Non-pigmented ciliary epithelial cell (primary cell): ENCODE results near the gene PTPRU.

Experiments used
- DNase-seq: peaks from one replicate; pipeline ENCODE4 v3.0.0-alpha.2; 2010; ENCODE audit warnings: low read depth

Gene PTPRU

GRCh38 chr1:29364101-29364678 is 127.9 kb downstream of the PTPRU start:
- no peak for DNase-seq

GRCh38 chr1:29365906-29366670 is 129.8 kb downstream of the PTPRU start:
- DNase-seq: no peak

- DNase-seq: no peak
Measured at GRCh38 chr1:29368936-29369932, 132.9 kb downstream of the PTPRU start.

- DNase-seq: no peak
Measured at GRCh38 chr1:29370067-29370466, 133.7 kb downstream of the PTPRU start.

GRCh38 chr1:29371332-29371731 is 135.0 kb downstream of the PTPRU start:
- no peak for DNase-seq

- no peak for DNase-seq
Measured at GRCh38 chr1:29372108-29372507, 135.8 kb downstream of the PTPRU start.
